22Rv1 (cell line): Measurements from ENCODE around the gene TAF6.

Experiments
- ZFX ChIP-seq: fragments of 450-650 bp; IDR thresholded peaks from 2 replicates; pipeline ENCODE4 v1.6.1; 2017; ENCODE audit warnings: antibody characterized with exemption, borderline replicate concordance
- TF ChIP-seq, protein P1 (sequence below): fragments of 450-650 bp; IDR thresholded peaks from 2 replicates; pipeline ENCODE4 v1.5.1; 2017; ENCODE audit warnings: mild to moderate bottlenecking

DNA sequence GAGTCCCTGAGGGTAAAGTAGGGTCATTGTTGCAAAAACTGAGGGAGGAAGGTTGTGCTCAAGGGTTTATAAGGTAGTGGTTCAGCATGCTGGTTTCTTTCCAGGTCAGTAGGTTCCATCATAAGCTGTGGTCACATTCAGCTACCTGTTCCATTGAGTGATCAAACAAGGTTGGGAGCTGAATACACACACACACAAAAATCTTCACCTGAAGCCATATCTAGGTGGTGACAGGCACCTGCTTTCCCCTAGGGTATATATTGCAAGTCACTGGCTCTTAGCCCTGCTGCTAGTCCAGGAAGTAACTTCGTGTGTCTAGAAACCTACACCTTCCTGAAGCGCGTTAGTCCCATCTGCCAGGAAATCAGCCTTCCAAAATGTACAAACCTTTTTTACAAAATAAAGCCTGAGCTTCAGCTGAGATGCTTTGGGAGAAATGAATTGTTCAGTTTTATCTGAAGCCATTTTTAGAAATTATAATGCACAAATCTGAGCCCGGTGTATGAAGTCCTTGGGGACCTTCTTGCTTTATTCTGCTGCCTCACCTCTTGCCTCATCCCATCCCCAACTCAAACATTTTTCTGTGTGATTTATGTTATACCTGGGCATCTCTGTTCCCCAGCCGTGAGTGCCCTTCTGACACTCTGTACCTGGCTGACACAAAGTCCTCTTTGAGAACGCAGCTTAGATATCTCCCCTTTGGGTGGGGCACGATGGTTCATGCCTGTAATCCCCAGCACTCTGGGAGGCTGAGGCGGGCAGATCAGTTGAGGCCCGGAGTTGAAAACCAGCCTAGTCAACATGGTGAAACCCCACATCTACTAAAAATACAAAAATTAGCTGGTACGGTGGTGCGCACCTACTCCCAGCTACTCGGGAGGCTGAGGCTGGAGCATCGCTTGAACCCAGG lies 18.9 kb upstream of the TAF6 start:
- TF ChIP-seq, protein P1, sequence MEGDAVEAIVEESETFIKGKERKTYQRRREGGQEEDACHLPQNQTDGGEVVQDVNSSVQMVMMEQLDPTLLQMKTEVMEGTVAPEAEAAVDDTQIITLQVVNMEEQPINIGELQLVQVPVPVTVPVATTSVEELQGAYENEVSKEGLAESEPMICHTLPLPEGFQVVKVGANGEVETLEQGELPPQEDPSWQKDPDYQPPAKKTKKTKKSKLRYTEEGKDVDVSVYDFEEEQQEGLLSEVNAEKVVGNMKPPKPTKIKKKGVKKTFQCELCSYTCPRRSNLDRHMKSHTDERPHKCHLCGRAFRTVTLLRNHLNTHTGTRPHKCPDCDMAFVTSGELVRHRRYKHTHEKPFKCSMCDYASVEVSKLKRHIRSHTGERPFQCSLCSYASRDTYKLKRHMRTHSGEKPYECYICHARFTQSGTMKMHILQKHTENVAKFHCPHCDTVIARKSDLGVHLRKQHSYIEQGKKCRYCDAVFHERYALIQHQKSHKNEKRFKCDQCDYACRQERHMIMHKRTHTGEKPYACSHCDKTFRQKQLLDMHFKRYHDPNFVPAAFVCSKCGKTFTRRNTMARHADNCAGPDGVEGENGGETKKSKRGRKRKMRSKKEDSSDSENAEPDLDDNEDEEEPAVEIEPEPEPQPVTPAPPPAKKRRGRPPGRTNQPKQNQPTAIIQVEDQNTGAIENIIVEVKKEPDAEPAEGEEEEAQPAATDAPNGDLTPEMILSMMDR = no peak
- TF ChIP-seq ZFX = no peak
